Measurements from ENCODE around the gene TBX1.

GRCh38 chr22:19800306-19800705 lies 39.7 kb downstream of the TBX1 start:
- no peak for TF ChIP-seq CTCF (IDR thresholded peaks at IDR 0.05)
- no peak for TF ChIP-seq ZFX (IDR thresholded peaks at IDR 0.05; ENCODE audit: borderline replicate concordance)

All from 22Rv1 (cell line).